ENCODE measurements around the gene SLC24A3.

SLC24A3 gene

DNA sequence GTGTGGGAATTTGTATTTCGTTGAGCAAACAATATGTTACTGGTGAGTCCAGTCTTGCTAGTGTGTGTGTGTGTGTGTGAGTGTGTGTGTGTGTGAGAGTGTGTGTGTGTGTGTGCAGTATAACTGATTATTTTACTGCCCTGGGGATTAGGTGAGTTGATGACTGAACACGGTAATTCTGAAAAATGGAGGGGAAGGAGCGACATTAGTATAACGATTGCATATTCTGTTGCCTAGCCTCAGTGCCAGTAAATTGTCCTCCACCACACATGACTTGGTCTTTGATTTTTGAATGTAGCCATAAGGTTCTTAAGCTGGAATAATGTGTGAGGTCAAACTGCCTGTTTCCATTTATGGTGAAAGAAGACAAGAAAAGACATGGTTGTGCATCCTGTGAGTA, 121.1 kb downstream of the SLC24A3 start:
- DNase-seq (ENCODE audit: low read depth): no peak
- no peak overlapping the region for H3K4me3 ChIP-seq (replicated peaks; ENCODE audit: low read depth, low read length)
- no peak for TF ChIP-seq CTCF (IDR thresholded peaks at IDR 0.05; ENCODE audit: low read length, missing control alignments)

DNA sequence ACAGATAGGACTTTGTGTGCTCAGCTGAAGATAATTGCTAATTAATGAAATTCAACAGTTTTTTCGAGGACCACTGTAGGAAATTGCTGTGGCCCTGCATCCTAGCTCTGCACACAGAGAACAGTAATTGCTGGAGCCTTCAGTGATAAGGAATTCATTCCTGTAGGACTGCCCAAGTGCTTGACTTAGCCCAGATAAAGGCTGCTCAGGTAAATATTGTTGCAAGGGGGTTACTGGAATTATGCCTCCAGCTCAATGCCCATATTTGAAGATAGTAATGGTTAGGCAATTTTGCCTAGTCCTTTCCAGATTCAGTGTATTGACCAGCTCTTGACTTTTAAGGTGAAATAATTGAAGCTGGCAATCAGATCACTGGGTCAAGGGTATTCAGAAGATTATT, 122.9 kb downstream of the SLC24A3 start:
- no peak for TF ChIP-seq CTCF (IDR thresholded peaks at IDR 0.05; ENCODE audit: low read length, missing control alignments)
- H3K4me3 ChIP-seq (replicated peaks; ENCODE audit: low read depth, low read length): no peak overlapping the region
- no peak for DNase-seq (ENCODE audit: low read depth)

- H3K4me3 ChIP-seq (replicated peaks; ENCODE audit: low read depth, low read length): no peak overlapping the region
- DNase-seq (ENCODE audit: low read depth): no peak
- no peak for TF ChIP-seq CTCF (IDR thresholded peaks at IDR 0.05; ENCODE audit: low read length, missing control alignments)
Measured at GRCh38 chr20:19335916-19336315, 123.5 kb downstream of the SLC24A3 start.

- H3K4me3 ChIP-seq (replicated peaks; ENCODE audit: low read depth, low read length): no peak overlapping the region
- no peak for DNase-seq (ENCODE audit: low read depth)
- TF ChIP-seq CTCF (IDR thresholded peaks at IDR 0.05; ENCODE audit: low read length, missing control alignments): no peak
Measured at GRCh38 chr20:19336631-19337030, 124.2 kb downstream of the SLC24A3 start.

GRCh38 chr20:19338380-19338779, 125.9 kb downstream of the SLC24A3 start:
- no peak for TF ChIP-seq CTCF (IDR thresholded peaks at IDR 0.05; ENCODE audit: low read length, missing control alignments)
- no peak for DNase-seq (ENCODE audit: low read depth)
- H3K4me3 ChIP-seq (replicated peaks; ENCODE audit: low read depth, low read length): no peak overlapping the region

DNA sequence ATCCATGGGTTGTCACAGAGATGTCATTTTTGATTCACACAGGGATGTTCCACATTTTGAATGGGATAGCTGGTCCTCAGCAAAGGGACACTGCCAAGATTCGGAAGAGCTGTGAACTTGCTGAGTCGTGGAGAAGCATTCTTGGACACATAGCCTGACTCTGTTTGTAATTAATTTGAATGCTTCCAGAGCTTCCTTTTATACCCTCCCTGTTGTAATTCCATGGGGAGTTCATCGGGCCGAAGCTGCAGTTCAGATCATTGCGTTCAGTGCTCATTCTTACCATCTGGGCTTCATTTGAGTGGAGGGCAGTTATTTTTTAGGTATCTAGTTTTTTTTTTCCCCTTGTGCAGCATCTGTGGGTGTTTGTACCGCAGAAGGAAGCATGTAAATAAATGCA, 126.5 kb downstream of the SLC24A3 start:
- no peak overlapping the region for H3K4me3 ChIP-seq (replicated peaks; ENCODE audit: low read depth, low read length)
- TF ChIP-seq CTCF (IDR thresholded peaks at IDR 0.05; ENCODE audit: low read length, missing control alignments): no peak
- DNase-seq (ENCODE audit: low read depth): no peak

GRCh38 chr20:19341348-19342053, 129.1 kb downstream of the SLC24A3 start:
- no peak overlapping the region for H3K4me3 ChIP-seq (replicated peaks; ENCODE audit: low read depth, low read length)
- DNase-seq (ENCODE audit: low read depth): no peak
- no peak for TF ChIP-seq CTCF (IDR thresholded peaks at IDR 0.05; ENCODE audit: low read length, missing control alignments)

Measured in fibroblast of pulmonary artery (primary cell).